ENCODE measurements around the gene SRMS.

SRMS gene

GRCh38 chr20:63587256-63587655, 39.7 kb upstream of the SRMS start:
- DNase-seq (ENCODE audit: low read depth): no peak
- no peak overlapping the region for H3K4me3 ChIP-seq (replicated peaks; ENCODE audit: low read depth, low read length)
- TF ChIP-seq CTCF (IDR thresholded peaks at IDR 0.05; ENCODE audit: low read length, missing control alignments): no peak

GRCh38 chr20:63586797-63587196, 39.2 kb upstream of the SRMS start:
- no peak for DNase-seq (ENCODE audit: low read depth)
- no peak for TF ChIP-seq CTCF (IDR thresholded peaks at IDR 0.05; ENCODE audit: low read length, missing control alignments)
- H3K4me3 ChIP-seq (replicated peaks; ENCODE audit: low read depth, low read length): no peak overlapping the region

GRCh38 chr20:63585616-63586565, 38.3 kb upstream of the SRMS start:
- H3K4me3 ChIP-seq (replicated peaks; ENCODE audit: low read depth, low read length): no peak overlapping the region
- no peak for DNase-seq (ENCODE audit: low read depth)
- no peak for TF ChIP-seq CTCF (IDR thresholded peaks at IDR 0.05; ENCODE audit: low read length, missing control alignments)

- no peak for TF ChIP-seq CTCF (IDR thresholded peaks at IDR 0.05; ENCODE audit: low read length, missing control alignments)
- no peak overlapping the region for H3K4me3 ChIP-seq (replicated peaks; ENCODE audit: low read depth, low read length)
- DNase-seq (ENCODE audit: low read depth): no peak
Measured at GRCh38 chr20:63582382-63583063, 35.0 kb upstream of the SRMS start.

- no peak overlapping the region for H3K4me3 ChIP-seq (replicated peaks; ENCODE audit: low read depth, low read length)
- TF ChIP-seq CTCF (IDR thresholded peaks at IDR 0.05; ENCODE audit: low read length, missing control alignments): peak; percentile 57
- DNase-seq (ENCODE audit: low read depth): peak; percentile 61
Measured at GRCh38 chr20:63580796-63581461, 33.4 kb upstream of the SRMS start.

GRCh38 chr20:63579017-63579694, 31.6 kb upstream of the SRMS start:
- H3K4me3 ChIP-seq (replicated peaks; ENCODE audit: low read depth, low read length): no peak overlapping the region
- DNase-seq (ENCODE audit: low read depth): no peak
- no peak for TF ChIP-seq CTCF (IDR thresholded peaks at IDR 0.05; ENCODE audit: low read length, missing control alignments)

Data from fibroblast of pulmonary artery (primary cell).